Testis (tissue), 2 donors: ENCODE measurements around the gene KLRK1.

ENCODE experiments used
- CTCF ChIP-seq, 3 experiments: fragments of 450-650 bp in 2 of 3; fragments of 200-600 bp in 1 of 3; sonication (generic) in 1 of 3; IDR thresholded peaks; one replicate each; pipeline ENCODE4 v1.5.1; 2016 to 2019; ENCODE audit warnings: antibody characterized with exemption in 3 of 3, mild to moderate bottlenecking in 2 of 3, moderate library complexity in 1 of 3
- POLR2A ChIP-seq: fragments of 450-650 bp; IDR thresholded peaks from one replicate; pipeline ENCODE4 v1.6.1; 2017; ENCODE audit warnings: antibody characterized with exemption, mild to moderate bottlenecking, moderate library complexity

GRCh38 chr12:10354502-10354901 is 35.3 kb downstream of the KLRK1 start:
- TF ChIP-seq POLR2A (no peak), CTCF (IDR thresholded peaks at IDR 0.05) (no peak)
